Measurements from ENCODE around the gene INTS6L.

GRCh38 chrX:135543172-135543571 is 22.7 kb downstream of the INTS6L start:
- TF ChIP-seq SIN3A (IDR thresholded peaks at IDR 0.05; ENCODE audit: borderline replicate concordance, insufficient read depth, low read length) (no peak), POLR2AphosphoS5 (IDR thresholded peaks at IDR 0.05; ENCODE audit: low read depth, low read length) (no peak), TAF1 (IDR thresholded peaks at IDR 0.05; ENCODE audit: borderline replicate concordance, insufficient read depth, low read length) (no peak), REST (IDR thresholded peaks at IDR 0.05; ENCODE audit: insufficient read depth in 1 of 2, low read depth in 2 of 2, low read length in 2 of 2) (no peak)

Measured in PFSK-1 (cell line).